A549 (cell line): ENCODE measurements around the gene DCLK2. TPM values are rescaled to one million over a fixed set of nuclear protein-coding genes. Genes with fewer than 3 reads are reported as not detected.

ENCODE experiments used
- ATAC-seq, 2 experiments: fragments of 200-7000 bp in 1 of 2; fragments of >200 bp in 1 of 2; cut with Nextera tagmentation in 1 of 2; cut with Tn5 transposase in 1 of 2; 3 replicates each; pipeline versions ENCODE4 v1.8.0 to v1.9.1; 2018 to 2020; ENCODE audit warnings: mild to moderate bottlenecking in 1 of 2, moderate library complexity in 1 of 2
- CTCF ChIA-PET: fragments of 300-600 bp; sonication (Branson Sonifier 250); formaldehyde crosslinking; extraction: SDS; loops from one replicate; lab custom pipeline; 2021; ENCODE audit warnings: antibody characterized with exemption, inconsistent platforms; lab: Yijun Ruan, JAX
- POLR2A ChIA-PET: fragments of 350-600 bp; formaldehyde crosslinking; extraction: SDS; loops from one replicate; lab custom pipeline; 2021; ENCODE audit warnings: antibody characterized with exemption, inconsistent platforms; lab: Yijun Ruan, JAX
- DNase-seq, 2 experiments: peaks; one replicate each; pipeline versions ENCODE4 v3.0.0 to v3.0.0-alpha.2; 2011 to 2016; ENCODE audit warnings: low read depth in 1 of 2, low spot score in 1 of 2
- FAIRE-seq: peaks from 2 replicates; lab custom pipeline; 2011; peaks lifted over from hg19 to GRCh38; lab: Jason Lieb, UNC
- H3K27ac ChIP-seq, 2 experiments: fragments of >200 bp; sonication (Bioruptor Twin); formaldehyde crosslinking; 3 replicates each; pipeline ENCODE4 v1.5.1; 2016 to 2017
- H3K4me1 ChIP-seq: fragments of >200 bp; sonication (Bioruptor Twin); formaldehyde crosslinking; 3 replicates; pipeline ENCODE4 v1.6.1; 2016
- H3K4me2 ChIP-seq: fragments of >200 bp; sonication (Bioruptor Twin); formaldehyde crosslinking; 3 replicates; pipeline ENCODE4 v1.6.1; 2016
- H3K4me3 ChIP-seq: fragments of >200 bp; sonication (Bioruptor Twin); formaldehyde crosslinking; 3 replicates; pipeline ENCODE4 v1.5.1; 2016
- H3K9me3 ChIP-seq: fragments of >200 bp; sonication (Bioruptor Twin); formaldehyde crosslinking; 3 replicates; pipeline ENCODE4 v1.6.1; 2016
- BHLHE40 ChIP-seq: IDR thresholded peaks from 2 replicates; pipeline ENCODE4 v1.6.1; 2012; ENCODE audit warnings: low read depth, low read length, inconsistent platforms
- CBX2 ChIP-seq: fragments of 200-600 bp; sonication (generic); IDR thresholded peaks from 2 replicates; pipeline ENCODE4 v1.6.1; 2016; ENCODE audit warnings: low read depth, mild to moderate bottlenecking, borderline replicate concordance
- CBX8 ChIP-seq: fragments of 200-600 bp; sonication (generic); IDR thresholded peaks from 2 replicates; pipeline ENCODE4 v1.6.1; 2016
- CEBPB ChIP-seq, 2 experiments: fragments of >200 bp in 1 of 2; sonication (Bioruptor Twin) in 1 of 2; formaldehyde crosslinking in 1 of 2; IDR thresholded peaks; 2 replicates each; pipeline ENCODE4 v1.6.1; 2012 to 2016
- CHD2 ChIP-seq: fragments of 150-350 bp; IDR thresholded peaks from 2 replicates; pipeline ENCODE4 v1.6.1; 2014; ENCODE audit warnings: low read length; ENCODE audit not compliant: partially characterized antibody
- EHF ChIP-seq: fragments of 250-450 bp; sonication (Bioruptor Pico); IDR thresholded peaks from 2 replicates; pipeline ENCODE4 v1.5.0; 2020; ENCODE audit warnings: mild to moderate bottlenecking
- FOXS1 ChIP-seq: fragments of 250-450 bp; sonication (Bioruptor Pico); IDR thresholded peaks from 2 replicates; pipeline ENCODE4 v1.5.0; 2020; ENCODE audit warnings: mild to moderate bottlenecking, moderate library complexity
- GATA3 ChIP-seq: IDR thresholded peaks from 2 replicates; pipeline ENCODE4 v1.6.1; 2012; ENCODE audit warnings: borderline replicate concordance
- HEYL ChIP-seq: fragments of 250-450 bp; sonication (Bioruptor Pico); IDR thresholded peaks from 2 replicates; pipeline ENCODE4 v1.8.0; 2021; ENCODE audit warnings: mild to moderate bottlenecking, moderate library complexity
- HOXA7 ChIP-seq: fragments of 250-450 bp; sonication (Bioruptor Pico); IDR thresholded peaks from 2 replicates; pipeline ENCODE4 v1.5.0; 2020; ENCODE audit warnings: mild to moderate bottlenecking, moderate library complexity
- HOXB13 ChIP-seq: fragments of 250-450 bp; sonication (Bioruptor Pico); IDR thresholded peaks from 2 replicates; pipeline ENCODE4 v1.5.0; 2020; ENCODE audit warnings: low read depth, mild to moderate bottlenecking, moderate library complexity
- JUN ChIP-seq, 2 experiments: fragments of >200 bp; sonication (Bioruptor Twin); formaldehyde crosslinking; IDR thresholded peaks; 2 replicates in 1 of 2; 3 replicates in 1 of 2; pipeline ENCODE4 v1.6.1; 2016 to 2017
- KDM1A ChIP-seq: fragments of 200-600 bp; sonication (generic); IDR thresholded peaks from 2 replicates; pipeline ENCODE4 v1.6.1; 2016; ENCODE audit warnings: low read depth, mild to moderate bottlenecking
- KDM5A ChIP-seq: fragments of 200-600 bp; sonication (generic); IDR thresholded peaks from 2 replicates; pipeline ENCODE4 v1.6.1; 2016; ENCODE audit warnings: antibody characterized with exemption, mild to moderate bottlenecking
- MAFK ChIP-seq: fragments of 450-650 bp; IDR thresholded peaks from 2 replicates; pipeline ENCODE4 v1.6.1; 2014; ENCODE audit not compliant: partially characterized antibody
- NFE2L2 ChIP-seq: fragments of 150-350 bp; conservative IDR thresholded peaks from 2 replicates; pipeline ENCODE4 v1.6.1; 2014; ENCODE audit warnings: low read length
- NR3C1 ChIP-seq: fragments of >200 bp; sonication (Bioruptor Twin); formaldehyde crosslinking; IDR thresholded peaks from 3 replicates; pipeline ENCODE4 v1.6.1; 2017
- POLR2AphosphoS2 ChIP-seq: conservative IDR thresholded peaks from 2 replicates; pipeline ENCODE4 v1.6.1; 2012; ENCODE audit warnings: low read length, improper control_type of control experiment, inconsistent platforms
- RAD21 ChIP-seq, 2 experiments: fragments of >200 bp in 1 of 2; sonication (Bioruptor Twin) in 1 of 2; formaldehyde crosslinking in 1 of 2; IDR thresholded peaks in 1 of 2; conservative IDR thresholded peaks in 1 of 2; 2 replicates in 1 of 2; 3 replicates in 1 of 2; pipeline ENCODE4 v1.6.1; 2012 to 2018; ENCODE audit warnings: inconsistent platforms in 1 of 2
- RCOR1 ChIP-seq: fragments of 150-350 bp; IDR thresholded peaks from 2 replicates; pipeline ENCODE4 v1.6.1; 2014; ENCODE audit warnings: antibody characterized with exemption, low read length, low read depth
- SMC3 ChIP-seq: fragments of >200 bp; sonication (Bioruptor Twin); formaldehyde crosslinking; IDR thresholded peaks from 3 replicates; pipeline ENCODE4 v1.6.1; 2018; ENCODE audit warnings: inconsistent platforms
- TFCP2L1 ChIP-seq: fragments of 250-450 bp; sonication (Bioruptor Pico); IDR thresholded peaks from 2 replicates; pipeline ENCODE4 v1.5.0; 2021; ENCODE audit warnings: mild to moderate bottlenecking
- ZFP36 ChIP-seq: fragments of 450-650 bp; IDR thresholded peaks from 2 replicates; pipeline ENCODE4 v1.6.1; 2014; ENCODE audit warnings: borderline replicate concordance; ENCODE audit not compliant: partially characterized antibody
- ZSCAN20 ChIP-seq: fragments of 250-450 bp; sonication (Bioruptor Pico); IDR thresholded peaks from 2 replicates; pipeline ENCODE4 v1.8.0; 2022; ENCODE audit warnings: mild to moderate bottlenecking, moderate library complexity
- polyA plus RNA-seq, 4 experiments: library from polyadenylated mRNA; depleted of rRNA in 3 of 4; stranded (reverse); fragments of >200 nt; fragmentation: RNase III in 1 of 4; extraction: RNeasy Plus Mini Kit Qiagen cat#74134 plus additional on column Dnase treatment in 1 of 4; gene quantifications; 2 replicates in 3 of 4; 3 replicates in 1 of 4; pipeline ENCODE4 v1.2.3, GENCODE V29; 2011 to 2017
- TF ChIP-seq, protein P1 (sequence below): IDR thresholded peaks from 2 replicates; pipeline ENCODE4 v1.6.1; 2012; ENCODE audit warnings: low read depth, borderline replicate concordance
- TF ChIP-seq, protein P2 (sequence below): fragments of 200-600 bp; sonication (generic); IDR thresholded peaks from 2 replicates; pipeline ENCODE4 v1.6.1; 2016; ENCODE audit warnings: antibody characterized with exemption, mild to moderate bottlenecking, moderate library complexity
- TF ChIP-seq, protein P3 (sequence below): IDR thresholded peaks from 2 replicates; pipeline ENCODE4 v1.6.1; 2012

Gene DCLK2
- polyA plus RNA-seq, 2 of the 4 experiments (the other 2 are of a cell fraction) = 8.1 to 11.6 TPM

DNA sequence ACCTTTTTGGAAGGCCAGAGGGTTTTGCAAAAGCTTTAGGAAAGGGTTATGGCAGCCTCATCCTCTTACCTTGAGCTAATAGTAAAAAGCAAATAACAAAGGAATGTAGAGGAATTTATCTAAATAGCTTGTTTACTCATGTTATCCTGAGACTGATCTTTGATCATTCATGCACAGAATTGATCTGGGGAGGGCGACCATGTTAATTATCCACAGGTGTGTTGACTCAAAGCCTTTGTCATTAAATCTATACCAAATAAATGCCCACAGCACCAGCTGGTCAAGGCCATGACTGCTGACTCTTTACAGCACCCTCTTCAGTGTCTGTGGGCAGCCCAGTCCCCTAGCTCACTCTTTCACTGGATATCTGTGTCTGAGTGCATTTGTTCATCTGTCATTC, 22.8 kb upstream of the DCLK2 start (continued):
- TF ChIP-seq, protein P1, sequence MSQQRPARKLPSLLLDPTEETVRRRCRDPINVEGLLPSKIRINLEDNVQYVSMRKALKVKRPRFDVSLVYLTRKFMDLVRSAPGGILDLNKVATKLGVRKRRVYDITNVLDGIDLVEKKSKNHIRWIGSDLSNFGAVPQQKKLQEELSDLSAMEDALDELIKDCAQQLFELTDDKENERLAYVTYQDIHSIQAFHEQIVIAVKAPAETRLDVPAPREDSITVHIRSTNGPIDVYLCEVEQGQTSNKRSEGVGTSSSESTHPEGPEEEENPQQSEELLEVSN = no peak
- TF ChIP-seq HEYL (CRISPR knock-in tag) (no peak), KDM5A (no peak), CHD2 (no peak), RAD21 (conservative IDR thresholded peaks at IDR 0.05 in 1 of 2, IDR thresholded peaks at IDR 0.05 in 1 of 2) (no peak), HOXB13 (no peak), CBX8 (no peak), SMC3 (no peak), BHLHE40 (no peak), EHF (CRISPR knock-in tag) (no peak), KDM1A (no peak), TFCP2L1 (no peak), ZSCAN20 (CRISPR knock-in tag) (no peak), CBX2 (no peak), ZFP36 (no peak), RCOR1 (no peak), NR3C1 (no peak), FOXS1 (CRISPR knock-in tag) (no peak), HOXA7 (CRISPR knock-in tag) (no peak), GATA3 (peak; percentile 92), CEBPB (IDR thresholded peaks at IDR 0.05) (no peak), POLR2AphosphoS2 (no peak), JUN (IDR thresholded peaks at IDR 0.05) (0 out of 5 replicates have a peak, but pooled peaks of 1 of the 2 experiments have one; percentile 23)
- TF ChIP-seq, protein P2, sequence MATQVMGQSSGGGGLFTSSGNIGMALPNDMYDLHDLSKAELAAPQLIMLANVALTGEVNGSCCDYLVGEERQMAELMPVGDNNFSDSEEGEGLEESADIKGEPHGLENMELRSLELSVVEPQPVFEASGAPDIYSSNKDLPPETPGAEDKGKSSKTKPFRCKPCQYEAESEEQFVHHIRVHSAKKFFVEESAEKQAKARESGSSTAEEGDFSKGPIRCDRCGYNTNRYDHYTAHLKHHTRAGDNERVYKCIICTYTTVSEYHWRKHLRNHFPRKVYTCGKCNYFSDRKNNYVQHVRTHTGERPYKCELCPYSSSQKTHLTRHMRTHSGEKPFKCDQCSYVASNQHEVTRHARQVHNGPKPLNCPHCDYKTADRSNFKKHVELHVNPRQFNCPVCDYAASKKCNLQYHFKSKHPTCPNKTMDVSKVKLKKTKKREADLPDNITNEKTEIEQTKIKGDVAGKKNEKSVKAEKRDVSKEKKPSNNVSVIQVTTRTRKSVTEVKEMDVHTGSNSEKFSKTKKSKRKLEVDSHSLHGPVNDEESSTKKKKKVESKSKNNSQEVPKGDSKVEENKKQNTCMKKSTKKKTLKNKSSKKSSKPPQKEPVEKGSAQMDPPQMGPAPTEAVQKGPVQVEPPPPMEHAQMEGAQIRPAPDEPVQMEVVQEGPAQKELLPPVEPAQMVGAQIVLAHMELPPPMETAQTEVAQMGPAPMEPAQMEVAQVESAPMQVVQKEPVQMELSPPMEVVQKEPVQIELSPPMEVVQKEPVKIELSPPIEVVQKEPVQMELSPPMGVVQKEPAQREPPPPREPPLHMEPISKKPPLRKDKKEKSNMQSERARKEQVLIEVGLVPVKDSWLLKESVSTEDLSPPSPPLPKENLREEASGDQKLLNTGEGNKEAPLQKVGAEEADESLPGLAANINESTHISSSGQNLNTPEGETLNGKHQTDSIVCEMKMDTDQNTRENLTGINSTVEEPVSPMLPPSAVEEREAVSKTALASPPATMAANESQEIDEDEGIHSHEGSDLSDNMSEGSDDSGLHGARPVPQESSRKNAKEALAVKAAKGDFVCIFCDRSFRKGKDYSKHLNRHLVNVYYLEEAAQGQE = no peak
- TF ChIP-seq, protein P3, sequence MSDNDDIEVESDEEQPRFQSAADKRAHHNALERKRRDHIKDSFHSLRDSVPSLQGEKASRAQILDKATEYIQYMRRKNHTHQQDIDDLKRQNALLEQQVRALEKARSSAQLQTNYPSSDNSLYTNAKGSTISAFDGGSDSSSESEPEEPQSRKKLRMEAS = peak; percentile 36; the same call in 1 of the 2 replicates
- TF ChIP-seq, all 56 proteins: peak for 5

DNA sequence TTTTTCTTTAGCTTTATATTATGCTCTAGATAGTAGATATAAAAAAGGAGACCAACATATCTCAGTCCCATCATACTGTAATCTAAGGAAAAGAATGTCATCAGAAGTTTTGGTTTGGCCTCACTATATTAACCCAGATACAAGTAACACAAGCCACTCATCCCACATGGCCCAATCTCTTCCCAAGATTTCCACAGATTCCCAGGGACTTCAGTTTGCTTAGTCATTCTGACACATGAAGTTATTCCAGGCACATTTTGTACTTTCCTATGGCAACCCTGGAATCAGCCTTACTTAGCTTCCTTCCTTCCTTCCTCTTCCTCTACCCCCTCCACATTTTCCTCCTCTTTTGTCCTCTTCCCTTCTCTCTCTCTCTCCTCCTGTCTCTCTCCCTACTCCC, 21.7 kb upstream of the DCLK2 start:
- FAIRE-seq = no peak
- DNase-seq = peak; percentile 29 to 85
- Histone ChIP-seq H3K4me1 (peaks cover 23% of the 10 kb centered on the region), H3K9me3 (peaks cover 7% of the 10 kb centered on the region; the same call in 1 of the 3 replicates), H3K4me3 (no peak overlapping the region), H3K27ac (peak overlapping the region; percentile 88), H3K4me2 (peak overlapping the region; percentile 53; the same call in 2 of the 3 replicates)
- POLR2A ChIA-PET = interaction anchor here (0.6 kb wide), 1 partner anchor 22 kb away, joined by 4 read pairs; no protein-coding TSS in a partner anchor
- peak; percentile 66 to 76; a peak in 5 of 6 replicates for ATAC-seq
- CTCF ChIA-PET = interaction anchor here (0.6 to 2.4 kb wide), 5 partner anchors 10 to 810 kb away, joined by 3 to 6 read pairs (median 3); partner anchors contain the start of gene DCLK2
- TF ChIP-seq MAFK (peak; percentile 80), NFE2L2 (peak; percentile 82), RCOR1 (no peak)
